ENCODE measurements around the gene ATRNL1.
"Not testable (repeated sequence)": the region's sequence is repeated elsewhere in the genome, so short reads cannot be mapped to it uniquely, and the experiment has no call there.

Gene ATRNL1

GRCh38 chr10:115091161-115091560 is 2.0 kb upstream of the ATRNL1 start:
- DNase-seq, result no peak

GRCh38 chr10:115092258-115092554 is 959 bp upstream of the ATRNL1 start:
- no peak for DNase-seq

GRCh38 chr10:115092555-115093285 is 445 bp upstream of the ATRNL1 start:
- DNase-seq, result peak; percentile 23 to 73

GRCh38 chr10:115093776-115094408 is 727 bp downstream of the ATRNL1 start:
- DNase-seq, result peak; percentile 22 to 70

GRCh38 chr10:115094416-115095140 is 1.4 kb downstream of the ATRNL1 start:
- no peak for DNase-seq

GRCh38 chr10:115095758-115096157 is 2.6 kb downstream of the ATRNL1 start:
- DNase-seq, result no peak

- no peak for DNase-seq
These were observed 10.5 kb downstream of the ATRNL1 start for GRCh38 chr10:115103700-115104099.

GRCh38 chr10:115105411-115105810 is 12.2 kb downstream of the ATRNL1 start:
- not testable (repeated sequence) for DNase-seq

GRCh38 chr10:115107830-115108229 is 14.7 kb downstream of the ATRNL1 start:
- DNase-seq, result no peak

GRCh38 chr10:115117301-115117700 is 24.1 kb downstream of the ATRNL1 start:
- DNase-seq, result no peak

GRCh38 chr10:115118346-115118745 is 25.2 kb downstream of the ATRNL1 start:
- DNase-seq, result no peak

- no peak for DNase-seq
These were observed 32.3 kb downstream of the ATRNL1 start for GRCh38 chr10:115125505-115125904.

GRCh38 chr10:115129752-115130151 is 36.6 kb downstream of the ATRNL1 start:
- DNase-seq, result peak in 1 of 2 experiments; percentile 21

- no peak for DNase-seq
These were observed 43.5 kb downstream of the ATRNL1 start for GRCh38 chr10:115136616-115137015.

GRCh38 chr10:115141254-115141653 is 48.1 kb downstream of the ATRNL1 start:
- DNase-seq, result peak in 1 of 2 experiments; percentile 2

- DNase-seq, result no peak
These were observed 64.2 kb downstream of the ATRNL1 start for GRCh38 chr10:115157357-115157756.

GRCh38 chr10:115163129-115163528 is 70.0 kb downstream of the ATRNL1 start:
- no peak for DNase-seq

- DNase-seq, result no peak
These were observed 71.1 kb downstream of the ATRNL1 start for GRCh38 chr10:115164220-115164619.

GRCh38 chr10:115167751-115168150 is 74.6 kb downstream of the ATRNL1 start:
- no peak for DNase-seq

GRCh38 chr10:115171392-115171960 is 78.3 kb downstream of the ATRNL1 start:
- DNase-seq, result peak in 1 of 2 experiments; percentile 5

- DNase-seq, result no peak
These were observed 80.8 kb downstream of the ATRNL1 start for GRCh38 chr10:115173915-115174443.

GRCh38 chr10:115207276-115207675 is 114.1 kb downstream of the ATRNL1 start:
- not testable (repeated sequence) for DNase-seq

GRCh38 chr10:115209133-115209532 is 116.0 kb downstream of the ATRNL1 start:
- no peak for DNase-seq
